GM12874 (cell line): ENCODE measurements around the gene ABCA12.

Experiments used
- CTCF ChIP-seq: IDR thresholded peaks from 2 replicates; pipeline ENCODE4 v1.5.1; 2011; ENCODE audit warnings: low read depth, mild to moderate bottlenecking, control low read depth, low read length, moderate library complexity; ENCODE audit not compliant: insufficient read depth

Gene ABCA12

GRCh38 chr2:215022418-215022817, 116.0 kb downstream of the ABCA12 start:
- no peak for TF ChIP-seq CTCF

- TF ChIP-seq CTCF, result no peak
Observed at GRCh38 chr2:215020283-215020682, 118.1 kb downstream of the ABCA12 start.

- TF ChIP-seq CTCF, result no peak
Observed at GRCh38 chr2:215019521-215020145, 118.8 kb downstream of the ABCA12 start.

- no peak for TF ChIP-seq CTCF
Observed at GRCh38 chr2:215019085-215019484, 119.3 kb downstream of the ABCA12 start.

GRCh38 chr2:215015421-215015820, 123.0 kb downstream of the ABCA12 start:
- TF ChIP-seq CTCF, result no peak

- TF ChIP-seq CTCF, result no peak
Observed at GRCh38 chr2:215010390-215010789, 128.0 kb downstream of the ABCA12 start.

GRCh38 chr2:215003001-215003400, 135.4 kb downstream of the ABCA12 start:
- no peak for TF ChIP-seq CTCF
